AG20443 (cell line): ENCODE results near the gene SPAG5.

ENCODE experiments used
- DNase-seq: peaks from one replicate; pipeline ENCODE4 v3.0.0; 2012; ENCODE audit warnings: low spot score, mixed read lengths

SPAG5 gene

DNA sequence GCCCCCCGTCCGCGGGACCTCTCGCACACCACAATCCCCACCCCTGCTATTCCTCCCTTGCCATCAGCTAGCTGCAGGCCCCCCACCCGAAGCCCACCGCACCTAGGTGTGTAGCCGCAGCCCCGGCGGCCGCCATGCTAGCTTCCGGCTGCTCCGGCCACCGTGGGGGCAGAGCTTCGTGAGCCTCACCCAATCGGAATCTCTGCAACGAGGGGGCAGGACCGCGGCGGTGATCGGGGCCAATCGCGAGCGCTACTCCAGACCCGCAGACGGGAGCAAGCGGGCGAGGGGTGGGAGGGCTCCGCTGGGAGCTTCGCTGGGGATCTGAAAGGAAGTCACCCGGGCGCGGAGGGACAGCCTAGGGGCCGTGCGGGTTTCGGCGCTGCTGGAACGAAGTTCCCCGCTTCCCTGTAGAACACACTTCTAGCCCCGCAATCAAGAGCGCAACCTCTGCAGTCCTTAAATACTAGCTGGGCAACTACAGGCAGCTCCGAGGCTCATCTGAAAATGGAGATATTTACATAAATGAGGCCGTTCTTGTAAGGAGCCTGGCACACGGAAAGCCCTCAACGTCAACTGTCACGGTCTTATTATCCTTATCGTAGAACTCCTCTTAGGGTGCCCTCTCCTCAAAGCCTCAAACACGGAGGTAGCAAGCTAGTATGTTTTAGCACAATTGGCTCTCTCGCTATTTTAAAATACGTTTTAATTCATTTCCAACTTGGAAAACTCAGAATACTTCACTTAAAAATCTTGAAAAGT is 27.3 kb downstream of the SPAG5 start, which contains the start of gene PIGS:
Gene PIGS (minus strand): TSS at position 164 of the 762 bp plus-strand sequence. CDS start 28 bp downstream, at position 136.
- peak; percentile 99 for DNase-seq

DNA sequence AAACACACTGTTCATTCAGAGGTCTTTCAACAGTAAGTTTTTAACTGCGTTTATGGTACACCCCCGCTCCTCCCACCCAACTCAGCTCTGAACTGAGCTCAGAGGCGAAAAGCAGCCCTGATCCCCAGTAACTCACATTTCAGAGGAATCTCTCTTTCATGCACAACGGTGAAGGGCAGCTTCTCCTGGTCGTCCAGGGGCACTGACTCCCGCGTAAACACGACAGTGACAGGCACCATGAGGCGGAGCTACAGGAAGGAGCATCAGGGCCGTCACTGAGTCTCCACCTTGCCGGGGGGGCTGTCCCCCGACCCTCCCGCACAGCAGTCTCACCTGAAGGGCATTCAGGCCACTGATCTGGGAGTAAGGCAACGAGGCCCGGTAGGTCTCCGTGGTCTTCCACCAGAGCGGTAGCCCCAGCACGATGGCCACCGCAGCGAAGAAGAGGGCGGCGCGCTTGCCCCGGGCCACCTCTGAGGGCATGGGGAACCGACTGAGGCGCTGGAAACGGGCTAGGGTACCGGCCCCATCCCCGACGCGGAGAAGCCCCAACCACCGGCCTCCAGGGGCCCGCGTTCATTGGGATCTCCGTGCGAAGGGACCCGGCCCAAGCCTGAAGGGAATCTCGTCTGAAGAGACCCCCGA is 28.0 kb downstream of the SPAG5 start:
- DNase-seq = peak; percentile 44

DNA sequence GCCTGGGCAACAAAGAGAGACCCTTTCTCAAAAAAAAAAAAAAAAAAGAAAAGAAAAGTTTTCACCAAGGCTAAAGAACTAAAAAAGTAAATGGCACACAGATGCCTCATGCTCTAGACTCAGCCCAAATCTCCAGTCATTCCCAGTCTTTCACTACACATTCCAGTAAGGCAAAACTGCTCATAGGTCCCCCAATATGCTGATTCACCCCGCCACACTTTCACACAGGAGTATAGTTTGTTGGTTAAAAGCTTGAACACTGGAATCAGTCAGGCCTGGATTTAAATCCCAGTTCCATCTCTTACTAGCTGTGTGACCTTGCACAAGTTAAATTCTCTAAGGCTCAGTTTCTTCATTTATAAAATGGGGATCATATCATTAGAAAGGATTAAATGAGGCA is 29.4 kb downstream of the SPAG5 start:
- DNase-seq = no peak

DNA sequence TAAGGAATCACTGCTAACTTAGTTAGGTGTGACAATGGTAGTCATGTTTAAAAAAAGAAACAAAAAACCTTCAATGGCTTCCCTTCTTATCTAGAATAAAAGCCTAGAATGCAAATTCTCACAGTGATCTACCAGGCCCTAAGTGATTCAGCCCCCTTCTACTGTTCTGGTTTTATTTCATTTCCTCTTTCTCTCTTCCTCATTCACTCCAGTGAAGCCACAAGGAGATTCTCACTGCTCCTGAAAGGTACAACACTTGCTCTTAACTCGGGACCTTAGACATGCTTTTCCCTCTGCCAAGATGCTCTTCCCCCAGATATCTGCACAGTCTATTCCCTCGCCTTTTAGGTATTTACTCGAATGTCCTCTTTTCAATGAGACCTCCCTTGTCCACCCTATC is 31.2 kb downstream of the SPAG5 start:
- DNase-seq = no peak

DNA sequence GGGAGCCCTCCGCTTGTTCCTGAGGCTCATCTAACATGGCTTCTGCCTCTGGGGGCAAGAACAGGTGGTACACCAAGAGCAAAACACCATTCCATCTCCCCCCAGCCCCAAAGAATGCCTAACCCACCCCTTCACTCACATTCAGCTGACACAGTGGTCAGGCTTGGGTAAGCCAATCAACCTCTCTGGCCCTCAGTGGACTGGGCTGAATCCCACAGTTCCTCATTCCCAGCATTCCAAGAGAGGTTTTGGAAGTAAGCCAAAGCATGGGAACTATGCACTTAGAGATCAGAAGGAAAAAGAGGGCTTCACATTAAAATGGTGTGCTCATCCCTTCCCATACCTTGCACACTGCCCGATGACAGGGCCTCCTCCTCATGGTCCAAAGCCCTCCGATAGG is 35.4 kb downstream of the SPAG5 start:
- peak; percentile 64 for DNase-seq

DNA sequence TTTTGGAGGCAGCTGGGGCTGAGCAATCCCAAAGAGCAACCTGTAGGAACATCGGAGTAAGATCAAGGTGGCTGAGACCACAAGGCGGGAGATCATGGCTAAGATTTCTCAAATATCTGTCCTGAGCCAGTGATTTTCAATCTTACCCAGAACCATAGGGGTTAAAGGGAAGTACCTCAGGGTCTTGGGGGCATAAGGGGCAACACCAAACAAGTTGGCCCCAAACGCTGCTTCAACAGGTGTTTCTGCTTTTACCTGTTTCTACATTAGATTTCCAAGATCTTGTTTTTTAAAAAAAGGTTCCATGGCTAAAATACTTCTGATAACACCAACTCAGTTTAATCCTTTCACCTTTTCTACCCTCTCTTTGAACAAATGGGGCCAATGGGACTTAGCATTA is 43.8 kb downstream of the SPAG5 start:
- no peak for DNase-seq

DNA sequence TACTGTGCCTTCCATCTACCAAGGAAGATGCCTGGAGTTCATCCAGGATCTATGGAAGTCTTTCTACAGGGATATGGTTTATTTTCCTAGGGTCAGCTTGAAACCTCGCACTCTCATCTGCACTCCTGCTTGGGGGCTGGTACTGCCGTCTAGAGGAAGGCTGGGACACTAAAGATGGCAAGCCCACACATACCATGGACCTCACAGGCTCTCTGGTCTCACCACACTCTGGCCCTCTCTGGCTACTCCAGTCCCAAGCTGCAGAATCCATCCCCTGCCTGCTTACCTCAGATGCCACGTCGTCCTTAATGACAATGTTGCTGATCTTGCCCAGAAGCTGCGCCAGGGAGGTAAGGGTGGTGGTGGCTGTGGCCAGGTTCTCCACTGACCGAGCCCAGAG is 44.3 kb downstream of the SPAG5 start:
- DNase-seq = no peak

DNA sequence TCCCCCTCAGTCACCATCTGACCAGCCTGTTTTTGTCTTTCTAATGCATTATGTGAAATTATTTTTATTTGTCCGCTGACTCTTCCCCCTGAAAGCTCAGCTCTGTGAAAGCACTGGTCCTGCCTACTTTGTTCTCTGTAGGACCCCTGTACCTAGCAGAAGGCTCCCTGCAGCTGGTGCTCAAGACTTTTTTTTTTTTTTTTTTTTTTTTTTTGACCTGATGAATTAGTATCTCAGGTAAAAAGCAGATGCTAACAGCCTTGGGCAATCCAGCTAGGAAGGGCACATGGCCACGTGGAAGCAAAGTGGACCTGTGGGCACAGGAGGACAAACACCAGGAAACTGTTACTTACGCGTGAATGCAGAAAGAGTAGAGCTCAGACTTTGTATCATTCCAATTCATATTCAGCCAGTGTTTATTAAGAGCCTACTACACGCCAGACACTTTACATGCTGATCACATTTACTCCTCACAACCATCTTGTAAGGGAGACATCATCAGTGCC is 45.8 kb downstream of the SPAG5 start:
- no peak for DNase-seq

DNA sequence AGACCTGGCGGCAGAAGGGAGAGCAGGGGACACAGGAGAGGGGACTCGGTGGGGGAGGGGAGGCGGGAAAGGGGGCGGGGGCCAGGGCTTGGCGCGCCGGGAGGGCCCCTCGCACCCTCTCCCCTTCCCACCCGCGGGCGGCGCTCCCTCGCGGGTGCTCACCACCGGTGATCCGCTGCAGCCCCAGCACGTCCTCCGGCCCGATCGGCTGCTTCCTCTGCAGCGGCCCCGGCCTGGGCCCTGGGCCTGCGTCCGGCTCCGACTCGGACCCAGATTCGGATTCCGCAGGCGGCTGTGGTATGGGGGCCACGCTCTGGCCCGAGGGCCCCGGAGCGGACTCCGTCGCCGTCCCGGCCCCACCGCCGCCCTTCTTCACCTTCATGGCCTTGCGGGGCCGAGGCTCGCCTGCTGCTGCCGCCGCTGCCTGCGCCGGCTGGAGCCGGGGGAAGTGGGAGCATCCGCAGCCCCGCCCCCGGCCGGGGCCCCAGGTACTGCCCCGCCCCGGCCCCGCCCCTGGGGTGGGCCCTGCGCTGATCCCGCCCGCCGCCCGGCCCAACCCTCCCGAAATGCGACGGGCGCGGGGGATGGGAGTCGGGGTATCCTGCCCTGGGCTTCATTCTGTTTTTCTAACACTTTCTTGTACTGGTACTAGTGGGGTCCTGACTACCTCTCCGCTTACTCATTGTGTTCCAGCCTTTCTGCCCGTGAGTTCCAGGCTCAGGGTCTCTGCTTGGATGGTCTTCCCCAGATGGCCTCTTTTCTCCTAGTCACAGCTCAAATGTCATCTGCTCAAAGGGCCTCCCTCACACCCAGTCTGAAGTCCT is 46.4 kb downstream of the SPAG5 start, which contains the start of gene UNC119:
Gene UNC119 (minus strand): TSS at position 449 of the 824 bp plus-strand sequence. CDS start 67 bp downstream, at position 382.
- peak; percentile 98 for DNase-seq

DNA sequence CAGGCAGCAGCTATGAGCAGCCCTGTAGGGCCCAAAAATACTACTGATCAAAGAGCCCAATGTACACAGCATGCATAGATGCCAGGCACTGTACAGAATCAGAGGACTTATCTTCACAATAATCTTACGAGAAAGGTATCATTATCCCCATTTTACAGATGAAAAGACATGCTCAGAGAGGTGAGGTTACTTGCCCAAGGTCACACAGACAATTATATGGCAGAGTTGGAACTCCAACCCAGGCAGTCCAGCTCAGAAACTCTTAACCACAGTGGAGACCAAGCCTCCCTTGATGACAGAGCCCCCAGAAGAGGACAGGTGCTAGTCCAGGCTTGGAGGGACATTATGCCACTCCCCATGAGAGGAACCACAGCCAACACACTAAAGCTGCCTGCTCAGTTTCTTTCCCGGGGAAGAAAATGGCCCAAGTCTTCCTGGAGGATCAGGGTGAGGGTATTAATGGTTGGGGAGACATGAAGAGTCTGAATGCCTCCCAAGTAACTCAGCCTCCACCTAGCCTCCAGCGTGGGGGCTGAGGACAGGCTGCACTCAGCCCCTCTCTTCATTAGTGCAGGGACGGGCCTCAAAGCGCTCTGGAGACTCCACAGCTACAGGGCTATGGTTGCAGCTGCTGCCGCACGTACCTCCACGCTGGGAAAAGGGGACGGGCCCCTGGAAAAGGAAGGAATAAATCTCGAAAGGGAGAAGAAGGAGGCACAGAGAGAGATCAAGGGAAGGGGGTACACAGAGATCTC is 47.2 kb downstream of the SPAG5 start:
- DNase-seq = peak; percentile 55

DNA sequence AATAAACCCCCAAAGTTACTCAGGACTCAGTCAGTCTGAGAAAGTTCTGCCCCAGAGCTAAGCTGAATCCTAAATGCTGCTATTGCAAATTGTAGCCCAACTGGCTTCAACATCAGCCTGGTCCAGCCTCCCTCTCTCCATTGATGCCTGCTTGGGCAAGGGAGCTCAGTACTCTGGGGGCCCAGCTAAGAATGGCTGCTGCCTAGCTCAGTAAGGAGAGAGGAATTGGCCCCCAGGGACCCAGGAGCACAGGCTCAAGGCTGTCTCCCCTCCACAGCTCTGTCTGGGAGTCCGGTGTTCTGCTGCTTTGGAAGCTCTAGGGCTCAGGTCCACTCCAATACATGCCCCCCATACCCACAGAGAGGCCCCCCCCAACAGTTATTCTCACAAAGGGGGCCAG is 48.0 kb downstream of the SPAG5 start:
- no peak for DNase-seq

DNA sequence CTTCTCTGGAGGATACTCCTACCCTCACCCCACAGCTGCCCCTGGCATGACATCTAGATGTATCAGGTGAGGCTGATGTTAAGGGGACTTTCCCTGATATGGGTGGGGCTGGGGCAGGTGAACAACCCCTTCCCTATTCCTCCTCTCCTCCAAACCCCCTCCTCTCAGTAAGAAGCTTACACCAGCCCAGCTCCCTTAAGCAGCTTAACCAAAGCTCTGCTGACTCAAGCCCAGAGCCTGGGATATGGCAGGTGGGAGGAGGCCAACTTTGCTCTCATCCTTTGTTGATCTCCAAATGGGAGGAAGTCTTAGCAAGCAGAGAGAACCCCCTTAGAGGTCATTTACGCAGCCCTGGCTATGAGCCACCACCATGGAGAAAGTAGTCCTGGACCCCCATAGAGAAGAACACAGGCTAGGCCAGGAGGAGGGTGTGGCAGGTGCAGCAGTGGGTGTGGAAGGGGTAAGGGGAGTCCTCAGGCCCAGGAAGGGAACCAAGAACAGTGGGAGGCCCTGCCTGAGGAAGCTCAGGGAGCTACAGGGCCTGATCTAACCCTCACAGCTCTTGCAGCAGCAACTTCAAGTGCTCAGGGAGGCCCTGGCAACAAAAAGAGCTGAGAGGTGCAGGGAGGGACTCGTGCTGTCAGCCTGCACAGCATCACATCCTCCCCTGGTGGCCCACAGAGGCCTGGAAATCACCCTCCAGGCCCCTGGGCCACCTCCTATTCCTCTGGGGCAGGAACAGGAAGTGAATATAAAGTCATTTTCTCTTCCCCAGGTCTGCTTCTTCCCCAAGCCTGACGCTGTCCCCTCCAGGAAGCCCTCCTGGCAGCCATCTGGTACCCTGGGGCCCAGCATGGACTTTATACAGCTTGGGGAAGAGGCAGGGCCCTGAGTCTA is 49.3 kb downstream of the SPAG5 start:
- DNase-seq = no peak

DNA sequence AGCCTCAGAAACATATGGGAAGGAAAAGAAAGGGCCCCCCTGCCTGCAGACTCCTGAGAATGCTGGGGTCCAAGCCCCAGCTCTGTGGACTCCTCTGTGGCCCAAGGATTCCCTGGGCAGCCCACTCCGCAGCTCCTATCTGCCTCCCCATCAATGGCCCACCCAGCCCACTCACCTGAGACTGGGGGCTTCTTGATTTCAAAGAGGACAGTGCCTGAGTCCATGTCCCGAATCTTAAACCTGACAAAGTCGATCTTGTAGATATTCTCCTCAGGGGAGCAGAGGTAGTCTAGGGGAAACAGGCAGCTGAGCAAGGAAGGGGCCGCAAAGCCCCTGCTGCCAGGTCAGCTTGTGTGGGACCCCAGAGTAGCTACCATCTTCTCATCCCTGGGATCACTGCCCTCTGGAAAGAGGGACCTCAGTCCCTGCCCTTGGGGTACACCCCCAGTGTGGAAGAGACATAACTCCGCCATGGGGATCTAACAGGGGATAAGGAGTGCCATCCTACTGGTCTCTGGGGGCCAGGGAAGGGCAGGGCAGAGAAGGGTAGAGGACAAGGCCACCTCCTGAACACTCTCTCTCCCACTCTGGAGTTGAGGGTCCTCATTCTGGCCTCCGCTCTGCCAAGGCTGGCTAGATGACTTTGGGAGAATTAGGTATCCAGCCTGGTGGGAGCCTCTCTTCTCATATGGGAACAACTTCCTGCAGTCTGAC is 50.3 kb downstream of the SPAG5 start:
- DNase-seq = no peak

DNA sequence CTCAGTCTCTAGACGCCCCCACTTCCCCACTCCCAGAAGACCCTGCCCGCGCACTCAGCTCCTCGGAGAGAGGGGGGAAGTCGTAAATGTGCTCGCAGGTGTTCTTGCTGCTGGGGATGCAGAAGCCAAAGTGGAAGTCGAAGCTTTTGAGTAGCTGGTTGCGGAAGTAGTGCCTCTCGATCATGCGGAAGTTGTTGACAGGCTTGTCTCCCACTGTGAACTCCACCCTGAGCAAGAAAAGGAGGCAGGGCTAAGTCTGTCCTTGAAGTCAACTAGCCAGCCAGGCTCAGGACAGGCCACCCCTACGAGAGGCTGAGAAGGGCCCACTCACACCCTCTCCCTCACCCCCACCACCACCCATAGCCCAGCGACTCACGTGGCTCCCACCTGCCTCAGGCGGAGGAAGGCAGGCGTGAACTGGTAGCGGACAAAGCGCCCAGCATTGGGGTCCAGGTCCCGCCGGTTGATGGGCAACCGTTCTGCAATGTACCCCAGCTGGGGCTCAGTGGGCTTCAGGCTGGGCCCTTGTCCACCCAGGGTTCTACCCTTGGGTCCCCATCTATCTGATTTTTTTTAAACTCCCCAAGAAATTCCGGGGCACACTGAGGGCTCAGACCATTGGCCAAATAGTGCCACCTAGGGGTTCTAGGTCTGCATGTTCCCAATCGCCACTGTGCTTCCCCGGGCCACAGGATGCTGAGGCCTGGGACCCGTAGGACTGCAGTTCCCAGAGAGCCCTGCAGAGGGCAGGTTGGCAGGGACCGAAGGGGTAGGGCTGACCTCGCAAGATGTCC is 51.0 kb downstream of the SPAG5 start:
- peak; percentile 90 for DNase-seq

DNA sequence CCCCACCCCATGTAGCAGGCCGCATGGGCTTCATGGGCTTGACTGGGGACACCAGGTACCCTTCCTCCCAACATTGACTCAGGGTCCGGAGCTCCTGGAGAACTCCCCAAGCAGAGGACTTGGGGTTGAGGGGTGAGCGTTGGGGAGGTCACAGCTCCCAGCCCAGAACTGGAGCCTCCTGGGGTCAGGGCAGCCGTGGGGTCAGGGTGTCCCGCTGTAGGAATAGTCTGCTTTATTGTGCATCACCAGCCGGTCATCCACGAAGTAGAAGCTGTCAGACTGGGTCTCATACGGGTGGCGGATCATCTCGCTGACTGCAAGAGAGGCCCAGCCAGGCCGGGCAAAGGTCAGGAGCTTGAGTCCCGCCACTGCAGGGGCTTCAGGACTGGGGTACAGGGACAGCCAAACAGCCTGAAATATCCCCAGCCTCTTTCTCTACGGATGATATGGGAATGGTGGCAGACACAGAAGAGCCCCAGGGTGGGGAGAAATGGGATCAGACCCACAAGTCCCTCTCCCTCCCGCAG is 51.7 kb downstream of the SPAG5 start:
- DNase-seq = no peak

DNA sequence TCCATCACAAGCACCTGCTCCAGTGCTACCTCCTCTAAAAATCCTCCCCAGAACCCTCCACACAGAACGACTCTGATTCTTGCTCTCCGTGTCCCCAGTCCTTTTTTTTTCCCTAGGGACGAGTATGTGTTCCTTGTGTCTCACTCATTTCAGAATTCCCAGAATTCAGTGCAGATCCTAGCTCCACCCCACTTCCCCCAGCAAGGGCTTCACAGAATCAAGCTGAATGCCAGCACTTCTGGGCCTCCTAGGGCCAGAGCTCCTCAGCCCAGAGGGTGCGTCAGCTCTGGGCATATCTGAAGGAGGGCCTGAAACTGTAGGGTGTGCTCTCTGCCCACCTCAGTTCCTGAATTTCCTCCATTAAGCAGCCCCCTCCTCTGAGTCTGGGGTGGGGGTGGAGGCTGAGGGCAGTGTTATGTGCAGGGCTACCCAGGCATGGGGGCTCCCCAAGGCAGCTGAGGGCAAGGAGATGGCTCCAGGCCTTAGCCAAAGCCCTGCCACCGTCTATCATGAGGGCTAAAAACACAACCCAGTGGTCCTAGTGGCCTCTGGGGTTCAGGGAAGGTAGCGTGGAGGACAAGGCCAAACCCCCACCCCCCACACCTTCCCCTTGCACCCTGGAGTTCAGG is 52.9 kb downstream of the SPAG5 start:
- DNase-seq = no peak

DNA sequence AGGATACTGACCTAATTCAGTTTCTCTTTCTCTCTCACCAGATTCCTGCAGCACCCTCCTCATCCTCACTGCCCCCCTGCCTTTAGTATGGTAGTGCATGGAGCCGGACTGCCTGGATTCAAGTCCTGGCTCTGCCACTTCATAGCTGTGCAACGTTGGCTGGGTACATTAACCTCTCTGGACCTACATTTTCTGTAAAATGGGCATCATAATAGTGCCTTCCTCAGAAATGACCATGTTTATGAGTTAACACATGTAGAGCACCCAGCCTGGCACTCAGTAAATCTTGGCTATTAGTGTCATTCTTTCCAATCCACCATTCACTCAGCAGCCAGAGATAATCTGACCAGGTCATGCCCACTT is 53.7 kb downstream of the SPAG5 start:
- DNase-seq = no peak

DNA sequence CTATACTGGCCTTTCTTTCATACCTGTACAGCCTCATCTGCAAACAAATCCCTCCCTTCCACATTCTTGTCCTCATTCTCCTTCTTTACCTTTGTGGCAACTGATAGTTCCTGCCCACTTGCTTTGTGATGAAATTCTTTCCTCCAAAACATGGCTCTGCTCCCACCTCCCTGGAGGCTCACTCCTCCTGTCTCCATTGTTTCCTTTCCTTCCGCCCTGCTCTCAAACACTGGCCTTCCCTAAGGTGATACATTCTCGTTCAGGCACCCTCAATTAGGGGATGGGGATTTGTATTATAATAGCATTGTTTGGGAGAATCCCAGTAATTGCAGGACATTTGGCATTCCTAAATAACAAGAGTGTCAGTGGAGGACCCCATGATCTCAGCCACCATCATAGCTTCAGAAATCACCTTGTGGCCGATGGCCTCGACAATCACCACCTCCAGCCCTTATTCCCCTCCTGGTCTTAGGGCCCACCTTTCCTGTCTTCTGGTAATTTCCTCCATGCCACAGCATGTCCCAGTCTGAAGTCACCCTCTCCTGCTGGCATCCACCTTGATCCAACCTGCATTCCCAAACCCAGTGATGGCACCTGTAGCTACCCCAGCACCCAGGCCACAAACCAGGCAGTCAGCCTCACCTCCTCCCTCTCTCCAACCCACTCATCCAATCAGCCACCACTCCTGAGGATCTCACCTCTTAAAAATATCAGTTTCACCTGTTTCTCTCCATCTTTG is 54.3 kb downstream of the SPAG5 start:
- DNase-seq = no peak
